ENCODE data around the gene NR1I2.

NR1I2 gene

GRCh38 chr3:119779731-119780383, 2.0 kb upstream of the NR1I2 start:
- no peak for DNase-seq

DNA sequence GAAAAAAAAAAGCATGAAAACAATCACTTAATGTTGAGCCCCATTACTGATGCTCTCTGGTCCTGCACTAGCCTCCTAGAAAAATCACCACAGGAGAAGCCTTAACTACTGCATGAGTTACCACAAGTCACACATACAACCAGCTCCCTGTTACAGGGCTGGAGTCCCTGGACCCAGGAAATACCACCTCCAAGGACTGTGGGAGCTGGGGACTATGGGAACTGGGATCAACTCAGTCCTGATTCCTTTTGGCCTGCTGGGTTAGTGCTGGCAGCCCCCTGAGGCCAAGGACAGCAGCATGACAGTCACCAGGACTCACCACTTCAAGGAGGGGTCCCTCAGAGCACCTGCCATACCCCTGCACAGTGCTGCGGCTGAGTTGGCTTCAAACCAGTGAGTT, 559 bp downstream of the NR1I2 start:
- no peak for DNase-seq

DNA sequence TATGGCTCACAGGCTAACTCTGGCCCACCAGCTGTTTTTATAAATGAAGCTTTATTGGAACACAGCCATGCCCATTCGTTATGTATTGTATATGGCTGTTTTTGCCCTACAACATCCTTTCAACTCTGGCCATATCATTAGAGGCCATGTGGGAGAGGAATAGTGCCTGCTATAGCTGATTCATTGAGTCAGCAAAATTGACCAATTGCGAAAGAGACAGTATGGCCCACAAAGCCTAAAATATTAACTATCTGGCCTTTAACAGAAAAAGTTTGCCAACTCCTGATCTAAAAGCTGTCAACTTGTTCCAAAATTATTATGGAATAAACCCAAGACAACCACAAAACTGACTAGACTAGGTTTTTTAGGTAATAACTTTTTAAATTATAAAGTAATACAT, 1.4 kb downstream of the NR1I2 start:
- no peak for DNase-seq

GRCh38 chr3:119783883-119784282, 2.0 kb downstream of the NR1I2 start:
- no peak for DNase-seq

- DNase-seq: no peak
Observed at GRCh38 chr3:119786409-119786808, 4.5 kb downstream of the NR1I2 start.

GRCh38 chr3:119790369-119790768, 8.5 kb downstream of the NR1I2 start:
- no peak for DNase-seq

- DNase-seq: no peak
Observed at GRCh38 chr3:119792270-119792669, 10.4 kb downstream of the NR1I2 start.

GRCh38 chr3:119794401-119794800, 12.5 kb downstream of the NR1I2 start:
- no peak for DNase-seq

- no peak for DNase-seq
Observed at GRCh38 chr3:119794971-119795612, 13.2 kb downstream of the NR1I2 start.

DNA sequence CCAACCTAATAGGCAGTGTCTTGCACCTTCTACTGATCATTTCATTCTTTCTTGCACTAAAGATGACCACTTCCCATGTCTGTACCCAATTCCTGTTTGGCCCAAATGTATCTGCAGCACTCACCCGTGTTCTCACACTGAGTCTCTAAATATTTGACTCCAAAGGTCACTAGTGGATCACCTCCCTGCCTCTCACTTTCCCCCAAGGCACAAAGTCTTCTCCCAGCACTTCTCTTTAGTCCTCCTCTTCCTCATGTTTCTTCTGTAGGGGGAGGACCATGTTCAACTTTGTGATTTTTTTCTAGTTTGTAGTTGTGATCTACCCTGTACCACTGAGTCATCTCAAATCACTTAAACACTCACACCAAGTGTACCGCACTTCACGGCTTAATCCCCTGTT, 13.9 kb downstream of the NR1I2 start:
- no peak for DNase-seq

DNA sequence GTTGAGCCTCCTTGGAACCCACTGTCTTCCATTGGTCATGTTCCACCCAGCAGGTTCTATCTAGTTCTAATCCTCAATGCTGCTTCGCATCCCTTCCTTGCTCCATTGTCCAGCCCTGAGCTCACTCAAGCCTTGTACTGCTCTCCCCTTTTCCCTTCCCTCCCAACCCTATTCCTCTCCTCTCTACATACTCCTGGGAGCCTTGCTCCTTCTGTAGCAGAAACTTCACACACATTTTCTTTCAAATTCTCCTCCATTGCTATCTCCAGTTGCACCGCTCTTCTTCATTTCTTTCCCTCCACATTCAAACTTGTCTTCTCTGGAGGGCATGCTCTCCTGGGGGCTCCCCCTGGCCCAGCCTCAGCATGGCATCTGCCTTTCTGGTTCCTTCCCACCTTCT, 14.5 kb downstream of the NR1I2 start:
- DNase-seq: no peak

DNA sequence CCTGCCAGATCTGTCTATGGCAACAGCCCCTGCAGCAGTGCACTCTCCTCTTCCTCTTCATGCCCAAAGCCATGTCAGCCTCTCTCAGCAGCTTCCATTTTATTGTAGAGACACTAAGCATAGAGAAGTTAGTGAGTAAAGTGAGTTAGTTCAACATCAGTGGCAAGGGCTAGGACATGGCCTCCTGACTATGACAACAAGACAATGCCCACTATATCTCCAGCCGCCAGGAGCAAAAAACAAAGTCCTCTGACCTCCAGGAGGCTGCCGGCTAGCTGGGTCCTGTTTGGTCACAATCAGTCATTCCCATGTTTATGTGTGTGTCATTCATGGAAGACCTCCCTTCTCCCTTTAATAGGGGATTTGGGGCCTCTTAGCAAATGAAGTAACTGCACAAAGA, 14.9 kb downstream of the NR1I2 start:
- no peak for DNase-seq

- DNase-seq: no peak
Observed at GRCh38 chr3:119800844-119801243, 18.9 kb downstream of the NR1I2 start.

DNA sequence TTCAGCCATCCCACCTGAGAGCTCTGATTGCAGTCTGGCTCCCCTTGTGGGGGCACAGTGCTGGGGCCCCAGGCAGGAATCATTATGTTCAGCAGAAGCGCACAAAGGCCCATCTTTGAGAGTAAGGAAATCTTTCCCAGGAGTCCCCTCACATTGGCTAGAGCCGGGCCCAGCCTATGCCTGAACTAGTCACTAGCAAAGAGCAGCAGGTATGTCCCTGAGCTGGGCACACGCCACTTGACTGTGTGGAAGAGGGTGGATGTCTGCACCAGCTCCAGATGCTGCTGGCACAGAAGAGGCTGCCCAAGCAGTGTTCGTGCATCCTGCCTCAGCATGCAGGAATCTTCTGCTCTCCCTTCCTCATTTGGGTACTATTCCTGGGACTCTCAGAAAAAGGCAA, 26.3 kb downstream of the NR1I2 start:
- DNase-seq: no peak

DNA sequence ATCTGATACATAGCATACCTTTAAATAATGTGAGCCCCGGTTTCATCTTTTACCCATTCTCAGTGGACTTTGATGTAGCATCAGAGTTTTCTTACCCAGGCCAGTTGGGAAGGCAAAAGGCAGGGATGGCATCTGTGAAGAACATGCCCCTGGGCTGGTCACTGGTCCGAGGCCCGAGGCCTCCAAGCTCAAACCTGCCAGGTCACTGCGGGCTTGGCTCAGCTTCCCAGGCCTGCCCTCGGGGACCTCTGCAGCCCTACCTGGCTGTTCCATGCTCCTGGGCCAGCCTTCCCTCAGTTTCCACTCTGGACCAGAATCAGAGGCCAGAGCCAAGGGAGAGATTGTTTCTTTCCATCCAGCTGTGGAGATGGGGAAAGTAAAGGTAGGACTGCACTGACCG, 26.9 kb downstream of the NR1I2 start:
- DNase-seq: no peak

DNA sequence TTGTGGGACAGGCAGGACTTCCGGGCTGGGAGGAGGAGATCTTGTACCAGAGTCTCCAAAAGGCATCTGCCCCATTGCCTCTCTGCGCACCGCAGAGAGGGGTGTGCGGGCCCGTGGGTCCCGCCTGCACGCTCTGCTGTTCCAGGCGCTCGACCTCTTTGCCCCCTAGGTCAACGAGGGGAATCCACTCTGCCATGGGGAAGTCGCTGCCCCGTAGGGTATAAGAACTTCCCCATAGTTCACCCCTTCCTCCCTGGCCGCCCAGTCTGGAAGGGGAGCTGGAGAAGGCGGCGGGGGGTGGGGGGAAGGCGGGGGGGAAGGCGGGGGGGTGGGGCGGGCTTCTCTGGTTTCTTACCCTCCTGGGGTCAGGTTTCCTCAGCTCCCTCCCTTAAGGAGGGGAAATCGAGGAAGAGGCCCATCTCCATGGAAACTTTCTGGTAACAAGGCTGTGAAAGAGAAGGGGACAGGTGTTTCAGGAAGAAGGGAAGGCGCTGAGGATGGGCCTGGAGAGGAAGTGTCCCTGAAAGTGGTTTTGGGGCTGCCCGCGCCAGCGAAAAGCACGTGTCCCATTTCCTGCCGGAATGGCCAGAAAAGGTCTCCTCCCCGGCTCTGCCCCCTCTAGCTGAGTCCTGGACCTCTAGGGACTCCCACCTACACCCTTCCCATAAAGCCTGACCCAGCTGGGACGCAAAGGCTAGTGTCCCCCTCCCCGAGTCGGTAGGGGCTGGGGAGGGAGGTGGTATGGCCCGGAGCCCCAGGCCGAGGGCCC, 27.5 kb downstream of the NR1I2 start:
- no peak for DNase-seq

DNA sequence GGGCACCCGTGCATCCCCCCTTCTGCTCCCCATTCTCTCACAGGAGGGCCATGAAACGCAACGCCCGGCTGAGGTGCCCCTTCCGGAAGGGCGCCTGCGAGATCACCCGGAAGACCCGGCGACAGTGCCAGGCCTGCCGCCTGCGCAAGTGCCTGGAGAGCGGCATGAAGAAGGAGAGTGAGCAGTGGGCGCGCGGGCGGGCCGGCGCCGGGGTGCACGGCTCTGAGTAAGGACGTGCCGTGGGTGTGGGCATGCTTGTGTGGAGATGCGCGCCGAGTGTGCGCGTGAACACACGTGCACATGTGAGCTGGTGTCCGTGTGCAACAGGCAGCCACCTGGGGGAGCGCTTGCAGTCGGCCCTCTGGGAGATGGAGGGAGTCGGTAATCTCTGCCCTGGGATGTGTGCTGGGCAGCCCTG, 28.1 kb downstream of the NR1I2 start:
- no peak for DNase-seq

GRCh38 chr3:119812491-119813058, 30.7 kb downstream of the NR1I2 start:
- DNase-seq: no peak

- no peak for DNase-seq
Observed at GRCh38 chr3:119815716-119816115, 33.8 kb downstream of the NR1I2 start.

GRCh38 chr3:119817071-119817470, 35.2 kb downstream of the NR1I2 start:
- DNase-seq: no peak

GRCh38 chr3:119817583-119818363, 35.9 kb downstream of the NR1I2 start:
- no peak for DNase-seq

GRCh38 chr3:119818937-119819336, 37.0 kb downstream of the NR1I2 start:
- no peak for DNase-seq

DNA sequence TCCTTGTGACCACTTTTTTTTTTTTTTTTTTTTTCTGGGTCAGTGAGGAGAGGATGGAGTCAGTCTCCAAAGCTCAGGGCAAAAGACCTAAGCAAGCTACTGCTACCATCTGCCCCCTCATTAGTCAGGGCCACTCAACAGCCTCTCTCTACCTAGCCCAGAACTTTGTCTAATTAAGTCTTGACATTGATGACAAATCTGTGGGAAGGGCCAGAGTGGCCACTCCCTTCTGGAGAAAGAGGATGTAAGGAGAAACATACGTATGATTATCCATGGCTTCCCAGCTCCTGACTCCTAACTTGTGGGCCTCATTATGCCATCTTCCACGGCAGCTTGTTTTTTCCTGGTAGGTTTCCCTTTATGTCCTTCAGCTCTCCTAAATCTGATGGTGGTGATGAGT, 37.9 kb downstream of the NR1I2 start:
- no peak for DNase-seq
